NCI-H1930 (cell line): ENCODE results near the gene FAM229A.
"Not testable (repeated sequence)": the region's sequence is repeated elsewhere in the genome, so short reads cannot be mapped to it uniquely, and the experiment has no call there.

Source experiments
- DNase-seq, 2 experiments: peaks; one replicate each; lab custom pipeline; 2025; lab: John Stamatoyannopoulos, UW

Gene FAM229A

DNA sequence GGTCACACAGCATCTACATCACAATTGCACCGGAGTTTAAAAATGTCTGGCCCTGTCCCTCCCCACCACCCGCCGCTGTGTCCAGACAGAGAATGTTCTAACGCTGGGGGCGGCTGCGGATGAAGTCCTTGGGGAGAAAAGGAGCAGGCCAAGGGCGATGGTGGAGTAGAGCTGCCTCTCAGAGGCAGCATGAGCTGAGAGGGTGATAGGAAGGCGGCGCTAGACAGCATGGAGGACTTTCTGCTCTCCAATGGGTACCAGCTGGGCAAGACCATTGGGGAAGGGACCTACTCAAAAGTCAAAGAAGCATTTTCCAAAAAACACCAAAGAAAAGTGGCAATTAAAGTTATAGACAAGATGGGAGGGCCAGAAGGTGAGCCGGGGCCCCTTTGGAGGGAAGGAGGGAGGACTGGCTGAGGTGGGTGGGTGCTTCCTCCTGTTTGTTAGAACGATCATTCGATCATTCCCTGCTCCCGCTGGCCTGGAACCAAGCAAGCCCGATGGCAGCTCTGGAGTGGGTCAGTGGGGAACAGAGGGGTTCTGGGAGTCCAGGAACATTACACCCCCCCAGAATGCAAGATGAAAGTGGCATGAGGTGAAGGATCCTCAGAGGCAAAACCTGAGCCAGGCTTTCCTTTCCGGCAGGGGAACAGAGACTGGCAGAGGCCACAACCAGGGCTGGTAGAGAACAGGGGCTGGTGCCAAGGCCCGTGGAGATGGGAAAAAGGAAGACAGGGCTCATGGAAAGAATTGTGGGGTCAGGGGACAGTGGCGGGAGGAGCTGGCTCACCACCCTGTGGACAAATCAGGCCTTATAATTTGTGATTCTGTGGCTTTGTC is at the start of gene FAM229A, which contains the start of gene TSSK3:
Gene FAM229A (minus strand): TSS at position 12 of the 840 bp plus-strand sequence. CDS start 394 bp downstream, outside the sequence.
Gene TSSK3 (plus strand): TSS at position 66 of the 840 bp plus-strand sequence. CDS start 163 bp downstream, at position 229.
- DNase-seq, result peak in 1 of 2 experiments; percentile 28

- no peak for DNase-seq
Observed at GRCh38 chr1:32411261-32411660, 49.0 kb upstream of the FAM229A start.

- DNase-seq, result no peak
Observed at GRCh38 chr1:32406629-32407111, 44.4 kb upstream of the FAM229A start.

DNA sequence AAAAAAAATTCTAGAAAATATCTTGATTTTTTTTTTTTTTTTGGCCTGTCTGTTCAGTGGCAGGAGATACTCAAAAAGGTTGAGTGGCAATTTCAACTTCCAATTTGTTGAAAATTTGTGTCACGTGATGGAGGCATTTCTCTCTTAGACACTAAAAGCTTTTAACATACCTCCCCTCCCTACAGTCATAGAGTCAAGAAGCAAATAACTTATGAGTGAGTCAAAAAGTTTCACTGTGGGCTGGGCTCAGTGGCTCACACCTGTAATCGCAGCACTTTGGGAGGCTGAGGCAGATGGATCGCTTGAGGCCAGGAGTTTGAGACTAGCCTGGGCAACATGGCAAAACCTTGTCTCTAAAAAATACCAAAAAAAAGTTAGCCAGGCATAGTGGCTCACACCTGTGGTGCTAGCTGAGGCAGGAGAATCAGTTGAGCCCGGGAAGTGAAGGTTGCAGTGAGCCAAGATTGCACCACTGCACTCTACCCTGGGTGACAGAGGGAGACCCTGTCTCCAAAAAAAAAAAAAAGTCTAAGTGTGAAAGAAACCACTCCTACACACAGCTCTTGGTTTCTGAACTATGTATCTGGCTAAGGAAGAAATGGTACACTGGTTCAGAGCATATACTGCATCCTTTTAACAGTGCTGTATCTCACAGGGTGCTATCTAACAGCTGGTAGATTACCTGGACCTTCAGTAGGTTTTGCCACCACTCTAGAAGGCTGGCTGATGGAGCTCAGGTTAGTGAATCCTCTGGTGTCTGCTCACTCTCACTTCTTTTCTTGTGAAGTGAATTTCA is 43.6 kb upstream of the FAM229A start:
- no peak for DNase-seq

DNA sequence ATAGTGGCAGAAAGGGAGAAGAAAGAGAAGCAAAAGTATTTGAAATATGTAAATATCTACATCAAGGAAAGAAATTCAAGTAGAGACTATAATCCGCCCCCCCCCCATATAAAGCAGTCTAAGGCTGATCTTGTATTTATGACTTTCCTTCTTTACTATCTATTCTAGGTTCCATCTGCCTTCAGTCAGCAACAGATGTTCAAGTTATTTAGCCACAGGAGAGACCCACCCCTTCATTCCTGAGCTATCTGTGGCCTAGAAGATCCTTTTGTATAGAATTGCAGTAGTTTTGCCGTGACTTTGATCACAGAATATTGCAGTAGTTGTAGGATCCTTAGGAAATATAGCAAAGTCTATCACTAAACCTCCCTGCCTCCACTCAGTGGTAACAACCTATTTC is 42.7 kb upstream of the FAM229A start:
- no peak for DNase-seq

GRCh38 chr1:32400876-32401631 is 38.8 kb upstream of the FAM229A start:
- peak; percentile 4 to 59 for DNase-seq

- DNase-seq, result no peak
Observed at GRCh38 chr1:32399843-32400242, 37.6 kb upstream of the FAM229A start.

- no peak for DNase-seq
Observed at GRCh38 chr1:32398401-32398800, 36.1 kb upstream of the FAM229A start.

DNA sequence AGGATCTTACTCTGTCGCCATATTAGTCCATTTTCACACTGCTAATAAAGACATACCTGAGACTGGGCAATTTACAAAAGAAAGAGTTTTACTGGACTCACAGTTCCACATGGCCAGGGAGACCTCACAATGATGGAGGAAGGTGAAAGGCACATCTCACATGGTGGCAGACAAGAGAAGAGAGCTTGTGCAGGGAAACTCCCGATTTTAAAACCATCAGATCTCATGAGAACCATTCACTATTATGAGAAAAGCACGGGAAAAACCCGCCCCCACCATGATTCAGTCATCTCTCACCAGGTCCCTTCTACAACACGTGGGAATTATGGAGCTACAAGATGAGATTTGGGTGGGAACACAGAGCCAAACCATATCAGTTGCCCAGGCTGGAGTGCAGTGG is 34.2 kb upstream of the FAM229A start:
- DNase-seq, result not testable (repeated sequence)

DNA sequence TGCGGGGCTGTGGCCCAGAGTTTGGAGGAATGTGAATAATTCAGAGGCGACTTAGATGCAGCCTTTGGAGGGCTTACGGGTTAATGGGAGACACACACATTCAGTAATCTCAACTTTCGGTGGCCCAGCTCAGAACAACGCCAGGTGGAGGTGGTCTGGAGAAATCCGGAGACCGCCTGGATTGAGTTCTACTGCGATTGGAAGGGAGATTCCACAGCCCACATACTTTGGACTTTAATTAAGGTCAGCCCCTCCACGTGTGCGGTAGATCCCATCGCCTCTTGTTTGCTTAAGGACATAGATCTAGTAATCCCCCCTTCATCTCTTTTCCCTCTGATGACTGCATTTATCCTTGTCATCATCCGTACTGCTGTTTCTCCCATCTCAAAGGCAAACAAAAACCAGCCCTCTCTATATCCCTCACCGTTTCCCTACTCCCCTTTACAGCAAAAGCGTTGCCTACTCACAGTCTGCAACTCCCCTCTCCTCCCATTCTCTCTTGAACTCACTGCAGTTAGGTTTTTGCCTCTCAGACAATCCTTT is 32.7 kb upstream of the FAM229A start:
- DNase-seq, result no peak

DNA sequence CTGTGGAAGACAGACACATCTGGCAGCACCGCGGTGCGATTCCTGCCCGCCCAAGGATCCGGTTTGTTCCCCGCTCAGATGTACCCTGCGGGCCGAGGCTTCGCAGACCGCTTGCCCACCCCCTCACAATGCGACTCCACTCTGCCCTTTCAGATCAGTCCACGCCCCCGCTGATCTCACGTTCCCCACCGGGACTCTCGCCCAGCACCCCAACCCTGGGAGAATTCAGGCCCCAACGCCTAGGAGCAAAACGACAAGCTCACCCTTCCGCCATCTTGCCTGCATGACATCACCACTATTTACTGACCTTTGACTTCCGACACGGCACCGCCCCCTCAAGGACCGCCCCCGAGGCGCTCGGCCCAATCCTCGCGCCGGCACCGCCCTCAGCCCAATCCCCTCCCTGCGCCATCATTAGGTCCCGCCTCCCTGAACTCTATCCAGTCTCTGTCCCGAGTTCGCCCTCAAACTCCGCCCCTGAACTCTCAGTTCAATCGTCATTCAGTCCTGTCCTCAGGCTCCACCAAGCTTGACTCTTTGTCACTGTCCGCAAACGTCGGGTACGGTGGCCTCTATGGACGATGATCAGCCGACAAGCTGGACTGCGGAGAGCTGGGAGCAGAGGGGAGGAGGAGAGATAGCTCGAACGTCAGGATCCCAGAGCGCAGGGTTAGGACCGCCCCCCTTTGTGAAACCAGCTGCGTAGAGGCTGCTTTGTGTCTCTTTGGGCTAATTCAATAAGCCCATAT is 32.0 kb upstream of the FAM229A start, which contains the start of gene BSDC1:
Gene BSDC1 (minus strand): TSS at position 301 of the 749 bp plus-strand sequence. CDS start 27 bp downstream, at position 274.
- peak; percentile 96 to 98 for DNase-seq

DNA sequence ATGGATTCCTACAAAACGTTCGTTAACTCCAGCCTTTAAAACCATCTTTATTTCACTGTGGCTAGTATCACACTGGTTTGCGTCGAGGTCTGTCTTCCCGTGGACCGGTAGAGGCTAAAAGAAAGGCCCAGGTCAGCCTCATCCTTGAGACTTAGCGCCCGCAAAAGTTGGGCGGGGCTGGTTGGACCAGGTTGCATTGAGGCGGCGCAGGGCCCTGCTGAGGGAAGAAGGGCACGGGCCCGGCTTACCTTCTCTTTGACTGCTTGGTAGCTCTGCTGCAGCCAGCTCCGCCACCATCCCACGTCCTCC is 31.5 kb upstream of the FAM229A start:
- no peak for DNase-seq

GRCh38 chr1:32393136-32393535 is 30.9 kb upstream of the FAM229A start:
- no peak for DNase-seq

DNA sequence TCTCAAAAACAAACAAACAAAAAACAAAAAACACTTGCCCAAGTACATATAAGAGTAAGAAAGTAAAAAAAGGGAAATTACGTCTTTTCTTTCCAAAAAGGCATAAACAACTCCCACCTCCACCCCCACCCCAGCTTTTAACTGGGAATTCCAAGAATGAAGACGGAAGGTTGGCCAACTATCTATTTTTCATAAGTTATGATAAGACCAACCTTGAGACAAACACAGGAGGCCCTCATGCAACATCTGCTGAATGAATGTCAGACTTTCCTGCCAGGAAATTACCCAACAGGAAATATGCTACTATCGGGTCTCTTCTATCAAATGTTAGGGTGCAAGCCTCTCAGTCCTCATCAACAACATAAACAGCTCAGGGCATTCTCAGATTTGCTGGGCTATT is 30.0 kb upstream of the FAM229A start:
- DNase-seq, result no peak

DNA sequence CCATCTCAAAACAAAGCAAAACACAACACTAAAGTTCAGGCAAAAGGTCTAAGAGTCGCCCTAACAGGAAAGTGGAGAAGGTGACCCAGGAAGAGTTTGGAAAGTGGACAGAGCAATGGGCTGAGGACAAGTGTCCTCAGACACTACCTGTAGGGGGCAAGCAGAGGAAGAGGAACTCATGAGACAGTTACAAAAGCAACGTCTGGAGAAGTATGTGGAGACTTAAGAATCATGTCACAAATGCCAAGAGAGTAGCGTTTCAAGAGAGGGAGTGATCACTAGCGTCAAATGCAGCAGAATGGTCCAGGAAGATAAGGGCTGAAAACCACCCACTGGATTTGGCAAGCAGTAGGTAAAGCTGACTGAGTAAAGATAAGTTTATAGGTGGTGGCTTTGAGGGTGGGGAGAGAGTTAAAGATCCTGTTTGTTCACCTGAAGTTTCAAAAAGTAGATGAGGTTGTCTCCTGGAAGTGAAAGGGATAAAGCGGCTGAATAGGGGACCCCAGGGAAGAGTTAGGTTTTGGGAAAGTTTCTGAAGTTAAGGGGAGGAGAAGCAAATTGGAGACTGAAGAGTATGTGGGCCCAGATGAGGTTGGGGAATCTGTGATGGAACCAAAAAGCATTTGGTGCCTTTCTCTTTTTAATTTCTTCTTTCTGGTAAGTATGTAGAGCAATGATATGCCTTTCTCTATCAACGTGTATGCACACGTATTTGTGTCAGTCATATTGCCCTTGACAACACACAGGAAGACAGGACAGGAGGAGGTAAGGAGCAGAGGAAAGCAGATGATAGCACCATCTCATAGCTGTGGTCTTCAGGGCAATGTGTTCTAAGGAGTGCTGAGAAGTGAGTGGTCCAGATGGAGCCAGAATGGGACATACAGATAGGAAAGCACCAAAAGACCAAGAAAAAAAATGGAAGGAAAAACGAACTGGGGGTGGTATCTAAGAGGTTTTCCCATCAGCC is 28.9 kb upstream of the FAM229A start:
- no peak for DNase-seq

DNA sequence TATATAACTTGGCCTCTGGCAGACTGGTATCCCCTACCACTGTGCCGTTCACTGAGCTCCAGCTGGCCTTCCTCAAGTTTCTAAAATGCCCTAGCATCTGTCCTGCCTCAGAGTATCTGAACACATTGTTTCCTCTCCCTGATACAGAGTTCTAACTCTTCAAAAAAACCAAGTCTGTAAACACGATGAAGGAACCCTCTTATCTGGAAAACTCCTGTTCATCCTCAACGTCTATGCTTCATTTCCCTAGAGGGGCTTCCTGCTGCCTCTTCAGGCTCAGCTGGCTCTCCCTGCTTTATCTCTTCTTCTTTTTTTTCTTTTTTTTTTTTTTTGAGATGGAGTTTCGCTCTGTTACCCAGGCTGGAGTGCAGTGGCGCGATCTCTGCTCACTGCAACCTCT is 26.4 kb upstream of the FAM229A start:
- DNase-seq, result no peak

- no peak for DNase-seq
Observed at GRCh38 chr1:32386676-32387392, 24.5 kb upstream of the FAM229A start.

- DNase-seq, result no peak
Observed at GRCh38 chr1:32380057-32380456, 17.8 kb upstream of the FAM229A start.

- no peak for DNase-seq
Observed at GRCh38 chr1:32377541-32378220, 15.4 kb upstream of the FAM229A start.
